GM21723 (cell line): ENCODE data around the gene SLC12A6.

Source experiments
- ATAC-seq: cut with Tn5 transposase; IDR thresholded peaks from one replicate; pipeline ENCODE4 v1.9.1; 2021; ENCODE audit warnings: mild to moderate bottlenecking, moderate library complexity; ENCODE audit not compliant: unreplicated experiment

SLC12A6 gene

DNA sequence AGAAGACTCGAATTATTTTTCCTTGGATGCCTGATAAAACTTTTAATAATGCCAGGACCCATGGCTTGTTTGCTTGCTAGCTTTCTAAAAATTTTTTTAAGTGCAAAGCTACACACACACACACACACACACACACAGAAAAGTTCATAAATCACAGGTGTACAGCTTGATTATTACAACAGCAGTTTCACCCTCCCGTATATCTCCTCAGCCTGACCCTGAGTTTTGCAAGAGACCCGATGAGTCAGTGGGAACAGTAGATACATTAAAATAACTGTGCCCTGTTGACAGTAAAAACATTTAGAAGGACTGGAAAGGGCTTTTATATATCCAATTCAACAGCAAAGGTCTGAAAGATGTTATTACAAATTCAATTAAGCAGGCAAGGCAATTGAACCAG lies 66.1 kb downstream of the SLC12A6 start:
- ATAC-seq, result no peak

DNA sequence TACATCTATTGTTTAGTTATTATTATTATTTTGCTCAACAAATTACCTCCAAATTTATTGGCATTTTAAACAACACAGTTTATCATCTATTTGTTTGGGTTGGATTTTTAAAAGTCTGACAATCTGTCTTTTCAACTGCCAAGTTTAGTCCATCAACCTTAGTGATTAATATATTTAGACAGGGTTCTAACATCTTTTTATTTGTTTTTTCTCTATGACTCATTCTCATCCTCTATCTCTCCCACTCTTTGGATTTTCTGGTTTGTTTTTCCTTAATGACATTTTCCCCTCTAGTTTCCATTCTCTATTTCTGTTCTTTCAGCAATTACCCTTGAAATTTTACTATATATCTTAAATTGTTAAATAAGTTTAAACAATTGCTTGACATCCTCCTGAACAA lies 70.8 kb downstream of the SLC12A6 start:
- no peak for ATAC-seq

DNA sequence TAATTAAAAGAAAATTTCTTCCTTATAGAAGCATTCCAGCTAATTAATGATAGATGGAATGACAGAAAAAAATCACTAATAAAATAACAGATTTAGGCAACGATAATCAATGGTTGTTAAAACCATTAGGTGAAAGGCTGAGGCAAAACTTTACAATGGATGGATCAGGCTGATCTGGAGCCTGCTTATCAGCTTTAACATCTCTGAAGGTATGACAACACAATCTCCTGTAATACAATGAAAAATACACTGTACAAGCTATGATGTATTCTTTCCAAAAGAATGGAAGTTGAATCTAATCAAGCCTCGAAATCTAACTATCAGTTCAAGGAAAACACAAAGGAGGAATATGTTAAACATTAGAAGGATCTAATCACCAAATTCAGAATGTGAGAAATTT lies 73.5 kb downstream of the SLC12A6 start:
- no peak for ATAC-seq

DNA sequence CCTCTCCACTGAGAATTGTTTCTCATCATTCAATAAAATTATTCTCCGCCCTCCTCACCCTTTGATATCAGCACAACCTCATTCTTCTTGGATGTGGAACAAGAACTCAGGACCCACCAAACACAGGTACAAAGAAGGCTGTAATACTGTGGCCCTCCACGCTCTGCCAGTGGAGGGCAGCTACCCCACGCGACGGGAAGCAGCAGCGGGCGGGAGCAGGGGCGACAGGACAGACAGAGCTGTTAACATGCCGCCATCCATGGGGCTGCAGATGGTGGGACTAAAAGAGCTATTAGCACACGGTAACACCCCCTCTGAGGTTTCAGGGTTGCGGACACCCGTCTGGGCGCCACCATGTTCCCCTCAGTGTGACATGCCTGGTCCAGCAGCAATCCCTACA lies 75.2 kb downstream of the SLC12A6 start:
- no peak for ATAC-seq

DNA sequence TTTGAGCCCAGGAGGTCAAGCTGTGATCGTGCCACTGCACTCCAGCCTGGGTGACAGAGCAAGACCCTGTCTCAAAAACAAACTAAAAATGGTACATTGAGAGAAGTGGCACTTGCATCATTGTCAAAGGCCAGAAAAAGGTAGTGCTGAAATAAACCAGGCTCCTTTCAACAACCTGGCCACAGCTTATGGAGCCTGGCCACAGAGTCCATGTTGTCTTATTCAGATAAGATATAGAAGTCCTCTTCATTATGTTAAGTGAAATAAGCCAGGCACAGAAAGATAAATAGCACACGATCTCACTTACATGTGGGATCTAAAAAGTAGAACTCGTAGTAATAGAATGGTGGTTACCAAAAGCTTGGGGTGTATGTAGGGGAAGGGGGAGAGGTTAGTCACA lies 78.0 kb downstream of the SLC12A6 start:
- ATAC-seq, result no peak

DNA sequence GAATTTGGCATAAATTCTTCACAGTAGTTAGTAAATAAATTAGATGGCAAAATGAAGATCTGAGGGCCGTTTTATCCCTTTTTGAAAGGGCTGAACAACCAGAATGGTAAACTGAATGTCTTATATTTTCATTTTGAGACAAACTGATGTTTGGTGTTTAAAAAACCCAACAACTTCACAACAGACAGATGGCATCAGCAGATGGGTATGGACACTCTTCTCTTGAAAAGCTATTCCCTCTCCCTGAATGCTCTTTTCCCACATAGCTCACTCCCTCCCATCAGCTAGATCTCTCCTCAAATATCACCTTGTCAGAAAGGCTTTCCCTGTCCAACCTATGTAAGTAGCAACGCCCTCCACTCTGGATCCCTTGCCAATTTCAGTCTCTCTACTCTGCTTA lies 79.4 kb downstream of the SLC12A6 start:
- no peak for ATAC-seq

DNA sequence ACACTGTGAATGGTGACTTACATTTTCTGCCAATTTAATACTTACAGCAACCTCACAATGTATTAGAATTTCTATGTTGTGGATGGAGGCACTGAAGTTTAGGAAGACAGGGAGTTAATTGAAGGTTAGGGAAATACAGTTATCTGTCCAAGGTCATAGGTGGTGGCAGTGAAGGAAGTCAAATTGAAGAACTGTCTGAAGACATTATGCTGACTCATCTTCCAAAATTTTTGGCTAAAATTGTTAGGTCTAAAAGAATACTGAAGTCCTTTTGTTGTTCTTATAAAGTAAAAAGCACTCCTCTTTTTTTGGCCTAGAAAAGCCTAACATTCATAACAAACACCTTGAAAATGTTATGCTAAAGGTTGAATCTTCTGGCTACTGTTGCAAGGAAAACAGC lies 85.0 kb downstream of the SLC12A6 start:
- ATAC-seq, result no peak

DNA sequence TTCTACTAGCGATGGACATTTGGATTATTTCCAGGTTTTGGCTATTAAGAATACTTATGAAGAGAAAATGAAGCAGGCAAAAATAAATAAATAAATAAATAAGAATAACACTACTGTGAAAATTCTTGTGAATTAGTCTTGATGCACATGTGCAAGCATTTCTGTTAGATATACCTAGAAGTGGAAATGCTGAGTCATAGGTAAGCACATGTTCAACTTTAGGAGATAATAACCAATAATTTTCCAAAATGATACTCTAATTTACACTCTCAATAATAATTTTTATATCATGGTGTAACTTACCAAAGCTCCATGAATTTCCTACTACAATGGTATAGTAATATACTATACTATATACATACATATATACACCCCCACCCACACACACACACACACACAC lies 89.4 kb downstream of the SLC12A6 start:
- no peak for ATAC-seq

DNA sequence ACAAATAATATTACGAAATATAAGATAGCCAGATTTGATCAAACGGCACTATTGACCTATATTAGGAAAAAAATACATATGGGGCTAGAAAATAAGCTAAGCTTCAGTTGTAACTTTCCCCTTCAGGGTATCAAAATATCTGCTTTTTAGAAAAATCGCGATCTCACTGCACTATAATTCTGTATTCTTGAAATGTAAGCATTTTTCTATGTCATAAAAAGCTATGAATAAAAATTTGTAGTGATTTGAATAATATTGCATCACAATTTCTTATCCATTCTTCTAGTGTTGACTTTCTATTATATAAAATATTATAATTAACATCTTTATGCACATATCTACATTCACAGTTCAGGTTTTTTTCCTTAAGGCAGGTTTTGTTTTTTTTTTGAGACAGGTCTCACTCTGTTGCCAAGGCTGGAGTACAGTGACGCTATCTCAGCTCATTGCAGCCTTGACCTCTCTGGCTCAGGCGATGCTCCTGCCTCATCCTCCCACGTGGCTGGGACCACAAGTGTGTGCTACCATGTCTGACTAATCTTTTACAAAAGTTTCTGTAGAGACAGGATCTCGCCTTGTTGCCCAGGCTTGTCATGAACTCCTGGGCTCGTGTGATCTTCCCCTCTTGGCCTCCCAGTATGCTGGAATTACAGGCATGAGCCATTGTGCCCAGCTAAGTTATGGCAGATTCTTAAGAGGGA lies 91.2 kb downstream of the SLC12A6 start:
- no peak for ATAC-seq

DNA sequence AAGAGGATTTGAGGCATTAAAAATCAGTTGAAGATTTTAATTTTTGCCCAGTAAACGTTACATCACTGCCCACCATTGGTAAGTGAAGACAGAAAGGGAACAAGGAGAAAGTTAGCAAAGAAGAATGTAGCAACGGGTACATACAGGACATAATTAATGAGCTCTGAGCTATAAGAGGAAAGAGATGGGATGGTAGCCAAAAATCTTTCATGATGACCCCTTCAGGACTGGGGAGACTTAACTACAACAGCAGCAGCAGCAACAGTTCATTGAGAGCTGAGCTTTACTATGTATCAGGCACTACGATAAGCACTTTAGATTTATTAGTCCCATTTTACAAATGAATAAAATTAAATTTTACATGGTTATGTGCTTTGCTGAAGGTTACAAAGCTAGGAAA lies 94.4 kb downstream of the SLC12A6 start:
- no peak for ATAC-seq

DNA sequence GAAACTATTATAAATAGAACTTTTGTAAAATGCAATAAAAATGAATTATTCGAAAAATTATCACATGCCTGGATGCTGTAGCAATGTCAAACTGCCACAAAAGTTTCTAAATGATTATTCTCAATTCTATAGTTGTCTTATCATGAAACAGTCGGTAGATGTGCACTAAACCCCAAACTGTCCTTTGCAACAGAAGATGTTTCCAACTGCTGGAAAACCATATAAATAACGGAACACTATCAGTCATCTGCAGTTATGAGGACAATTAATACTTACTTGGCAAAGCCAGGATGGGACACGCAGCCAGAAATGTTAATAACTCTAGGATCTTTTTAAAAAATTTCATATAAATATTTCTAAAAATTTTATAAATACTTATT lies 95.3 kb downstream of the SLC12A6 start:
- ATAC-seq, result no peak

DNA sequence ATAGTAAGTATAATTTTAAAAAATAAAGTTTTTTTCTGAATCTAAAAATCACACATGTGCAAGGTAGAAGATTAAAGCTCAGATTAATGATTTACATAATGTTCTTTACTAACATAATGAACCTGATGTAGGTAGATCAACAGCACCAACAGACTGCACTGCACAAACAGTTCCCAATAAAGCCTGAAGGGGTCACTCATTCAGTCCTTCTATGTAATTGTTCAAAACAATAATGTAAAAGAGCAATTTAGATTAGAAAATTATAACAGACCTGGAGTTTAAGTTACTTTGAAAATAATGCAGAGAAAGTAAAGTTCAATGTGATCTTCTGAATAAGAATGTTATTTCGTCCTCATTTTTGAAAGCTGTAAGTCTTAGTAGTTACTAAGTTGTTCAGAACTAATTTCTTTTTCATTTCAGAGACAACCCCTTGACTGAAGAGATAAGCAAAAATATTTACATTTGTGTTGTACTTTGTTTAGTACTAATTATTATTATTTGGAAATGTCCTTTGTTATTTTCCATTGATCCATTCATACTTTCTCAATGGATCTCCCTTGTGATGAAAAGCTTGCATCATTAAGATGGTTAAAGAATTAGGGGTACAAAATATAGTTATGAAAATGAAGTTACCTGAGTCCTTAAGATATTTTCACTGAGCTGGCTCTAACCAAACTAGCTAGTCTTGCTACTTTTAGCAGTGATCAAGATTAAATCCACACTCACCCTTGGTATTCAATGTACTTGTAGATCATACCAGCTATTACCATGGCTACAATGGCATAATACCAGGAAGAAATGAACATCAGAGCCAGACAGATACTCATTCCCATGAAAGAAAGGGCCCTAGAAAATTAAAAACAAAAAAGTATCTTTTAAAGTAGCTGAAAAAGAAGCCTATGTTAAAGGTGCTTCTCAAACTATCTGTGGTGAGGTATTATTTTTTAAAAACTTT lies 95.9 kb downstream of the SLC12A6 start:
- ATAC-seq, result peak; percentile 61

DNA sequence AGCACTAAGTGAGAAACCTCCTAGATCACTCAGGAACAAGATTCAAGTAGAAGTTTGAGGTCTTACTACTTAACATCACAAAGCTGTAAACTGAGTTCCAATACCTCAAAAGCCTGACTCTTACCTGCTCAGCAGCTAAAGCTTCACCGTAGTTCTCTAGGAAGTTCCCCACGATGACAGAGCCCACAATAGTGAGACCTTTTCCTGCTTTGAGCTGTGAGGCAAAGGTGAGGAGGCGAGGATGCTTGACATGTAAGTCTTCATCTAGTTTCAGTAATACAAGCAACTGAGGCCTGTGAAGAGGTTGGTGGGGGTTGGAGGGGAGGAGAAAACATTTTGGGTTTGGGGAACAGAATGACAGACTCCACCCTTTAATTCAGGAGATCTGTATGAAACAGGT lies 97.0 kb downstream of the SLC12A6 start:
- ATAC-seq, result no peak

DNA sequence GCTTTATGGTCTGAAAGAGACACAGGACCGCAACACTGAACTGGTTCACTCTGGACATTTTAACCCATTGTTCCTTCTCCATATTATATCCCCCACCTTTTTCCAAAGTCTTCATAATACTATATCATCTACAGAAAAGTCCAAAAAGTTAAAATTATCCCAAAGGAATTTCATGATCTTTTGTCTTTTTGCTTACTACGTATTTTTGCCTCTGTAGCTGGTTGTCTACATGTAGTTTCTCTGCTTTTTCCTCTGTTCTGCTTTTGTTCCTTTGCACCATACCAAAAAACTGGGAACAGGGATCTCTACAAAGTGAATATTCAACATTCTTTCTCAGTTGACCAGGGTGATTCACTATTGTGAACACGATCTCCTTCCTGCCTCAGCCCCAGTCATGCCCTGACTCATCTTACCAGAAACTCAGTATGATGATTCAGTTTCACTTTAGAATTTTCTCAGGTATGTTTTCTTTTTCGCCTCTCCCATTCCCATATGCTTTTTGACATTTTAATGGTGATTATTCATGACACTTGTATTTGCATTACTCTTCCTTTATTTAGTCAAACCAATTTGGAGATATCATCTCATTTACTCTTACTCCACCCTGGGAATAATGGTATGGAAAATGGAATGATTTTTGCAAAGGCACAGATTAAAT lies 98.3 kb downstream of the SLC12A6 start:
- no peak for ATAC-seq

DNA sequence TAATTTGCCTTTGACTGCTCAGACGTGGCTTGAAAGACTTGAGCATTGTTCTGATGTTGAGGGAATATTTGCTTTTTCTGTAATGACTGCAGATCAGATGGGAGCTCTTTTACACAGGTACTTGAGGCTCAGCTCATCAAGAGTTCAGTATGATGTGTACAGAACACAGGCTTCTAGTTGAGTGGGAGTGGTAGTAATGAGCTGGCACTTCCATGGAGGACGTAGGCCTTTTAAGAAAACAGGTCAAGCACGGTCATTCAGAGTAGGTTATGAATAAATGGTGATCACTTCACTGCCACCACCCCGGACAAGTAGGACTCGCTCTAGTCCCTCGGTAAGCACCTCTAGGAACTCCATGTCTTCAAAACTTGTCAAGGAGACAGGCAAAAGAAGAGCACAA lies 104.0 kb downstream of the SLC12A6 start:
- no peak for ATAC-seq

DNA sequence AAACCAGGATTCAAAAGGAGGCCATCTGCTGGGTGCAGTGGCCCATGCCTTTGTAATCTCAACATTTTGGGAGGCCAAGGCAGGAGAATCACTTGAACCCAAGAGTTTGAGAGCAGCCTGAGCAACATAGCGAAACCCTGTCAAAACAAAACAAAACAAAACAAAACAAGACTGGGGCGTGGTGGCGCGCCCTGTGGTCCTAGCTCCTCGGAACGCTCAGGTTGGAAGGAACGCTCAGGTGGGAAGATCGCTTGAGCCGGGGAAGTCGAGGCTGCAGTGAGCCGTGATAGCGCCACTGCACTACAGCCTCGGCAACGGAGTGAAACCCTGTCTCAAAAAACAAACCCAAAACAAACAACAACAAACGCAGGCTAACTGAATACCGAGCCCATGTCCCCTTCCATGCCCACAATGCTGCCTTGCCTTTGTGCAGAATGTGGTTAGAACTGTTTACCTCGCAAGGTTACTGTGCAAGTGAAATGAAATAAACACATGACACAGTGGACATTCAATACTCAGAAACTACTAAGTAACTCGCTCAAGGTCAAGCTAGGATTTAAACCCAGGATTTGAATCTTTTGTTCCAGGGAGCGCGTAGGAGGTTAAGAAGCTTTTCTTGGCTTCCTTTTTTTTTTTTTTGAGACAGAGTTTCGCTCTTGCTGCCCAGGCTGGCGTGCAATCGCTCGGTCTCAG lies 113.5 kb downstream of the SLC12A6 start:
- ATAC-seq, result peak; percentile 4

DNA sequence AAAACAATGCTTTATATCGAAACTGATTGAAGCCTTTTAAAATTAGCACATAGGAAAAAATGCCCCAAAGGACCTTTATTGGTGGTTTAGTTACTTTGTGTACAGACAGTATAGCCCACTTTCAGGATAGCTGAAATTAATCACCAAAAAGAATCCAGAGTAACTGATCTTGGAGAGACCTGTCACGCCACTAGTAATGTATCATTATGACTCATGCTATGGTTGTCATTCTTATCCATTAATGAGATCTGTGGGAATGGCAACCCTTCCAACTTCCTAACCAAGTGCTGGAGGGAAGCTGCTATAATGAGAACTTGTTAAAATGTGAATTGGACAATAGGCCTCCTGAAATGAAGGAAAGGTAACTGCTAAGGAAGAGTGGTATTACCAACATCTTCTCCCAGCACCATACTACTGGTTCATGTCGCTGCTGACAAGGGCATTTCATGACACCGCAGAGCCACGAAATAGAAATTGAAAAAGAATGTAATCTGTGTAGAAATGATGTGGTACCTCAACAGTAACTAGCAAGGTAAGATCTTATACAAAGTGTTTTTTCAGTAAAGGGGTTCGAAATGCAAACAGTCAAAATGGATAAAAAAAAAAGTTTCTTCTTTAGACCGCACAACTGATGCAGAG lies 119.9 kb downstream of the SLC12A6 start:
- ATAC-seq, result no peak

DNA sequence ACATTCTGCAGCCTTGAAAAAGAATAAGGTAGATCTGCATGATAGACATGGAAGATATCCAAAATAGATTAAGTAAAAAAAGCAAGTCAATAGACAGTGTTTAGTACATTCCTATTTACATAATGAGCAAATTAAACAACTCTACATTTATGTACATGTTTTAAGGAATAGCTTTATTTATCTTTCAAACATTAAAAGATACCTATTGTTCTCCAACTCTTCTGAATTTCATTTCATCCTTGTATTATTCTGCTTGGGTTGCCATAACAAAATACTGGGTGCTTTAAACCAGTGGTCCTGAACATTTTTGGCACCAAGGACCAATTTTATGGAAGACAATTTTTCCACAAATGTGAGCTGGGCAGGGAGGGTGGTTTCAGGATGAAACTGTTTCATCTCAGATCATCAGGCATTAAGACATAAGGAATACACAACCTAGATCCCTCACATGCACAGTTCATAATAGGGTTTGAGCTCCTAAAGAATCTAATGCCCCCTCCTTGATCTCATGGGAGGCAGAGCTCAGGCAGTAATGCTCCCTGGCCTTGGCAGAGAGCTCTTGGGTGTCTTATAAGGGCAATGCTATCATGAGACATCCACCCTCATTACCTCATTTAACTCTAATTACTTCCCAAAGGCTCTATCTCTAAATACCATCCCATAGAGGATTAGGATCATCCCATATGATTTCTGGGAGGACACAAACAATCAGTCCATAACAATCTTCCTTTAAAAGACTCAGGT lies 120.9 kb downstream of the SLC12A6 start:
- no peak for ATAC-seq

DNA sequence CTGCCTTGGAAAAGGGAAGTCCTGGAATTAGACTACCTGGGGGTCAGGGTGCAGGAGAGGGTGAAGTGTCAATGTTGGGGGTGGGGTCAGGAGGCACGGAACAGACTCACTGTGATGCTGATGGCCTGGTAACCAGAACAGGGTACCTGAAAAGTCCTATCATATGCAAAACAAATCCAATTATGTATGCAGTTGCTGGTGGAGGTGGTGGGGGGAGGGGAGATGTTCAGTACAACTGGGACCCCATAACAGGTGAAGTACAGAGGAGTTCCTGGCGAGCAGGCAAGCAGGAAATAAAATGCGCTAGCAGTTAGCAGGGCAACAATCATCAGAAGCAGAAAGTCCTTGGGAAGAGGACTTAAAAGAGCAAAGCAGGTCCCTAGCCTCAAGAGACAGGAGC lies 123.4 kb downstream of the SLC12A6 start:
- no peak for ATAC-seq

DNA sequence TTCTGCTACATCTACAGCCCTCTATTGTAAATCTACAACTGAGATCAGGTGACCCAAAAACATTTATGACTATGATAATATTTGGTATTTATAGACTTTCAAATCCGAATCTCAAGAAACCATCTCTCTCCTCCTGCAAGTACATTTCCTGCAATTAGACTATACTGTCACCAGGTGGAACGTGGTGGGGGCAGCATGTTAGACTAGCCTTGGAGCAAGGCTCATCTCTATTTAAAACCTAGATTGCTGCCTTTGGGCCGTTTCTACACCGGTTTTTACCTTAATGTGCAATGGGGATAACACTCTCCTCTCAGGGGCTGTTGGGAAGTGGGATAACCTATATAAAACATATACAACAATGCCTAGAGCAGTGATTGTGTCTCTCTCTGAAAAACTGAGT lies 123.9 kb downstream of the SLC12A6 start:
- no peak for ATAC-seq
